WTC11 (cell line): ENCODE measurements around the gene IFT88. TPM values are rescaled to one million over a fixed set of nuclear protein-coding genes. Genes with fewer than 3 reads are reported as not detected.

Experiments
- ATAC-seq: fragments of 200-7000 bp; cut with Tn5 transposase; 2 replicates; pipeline ENCODE4 v1.10.0; 2021; ENCODE audit warnings: mild to moderate bottlenecking, moderate library complexity
- CTCF ChIA-PET: fragments of 300-600 bp; sonication (Branson Sonifier 250); formaldehyde crosslinking; loops from one replicate; lab custom pipeline; 2021; ENCODE audit warnings: antibody characterized with exemption; lab: Charles Lee
- POLR2A ChIA-PET: fragments of 350-600 bp; sonication (Branson Sonifier 250); formaldehyde crosslinking; loops from one replicate; lab custom pipeline; 2021; ENCODE audit warnings: antibody characterized with exemption; lab: Charles Lee
- DNase-seq: peaks from one replicate; pipeline ENCODE4 v3.0.0; 2021; ENCODE audit warnings: low spot score
- H3K27ac Mint-ChIP-seq: 2 replicates; pipeline ENCODE4 v1.8.0; 2021; ENCODE audit warnings: mixed read lengths
- H3K27me3 Mint-ChIP-seq: 2 replicates; pipeline ENCODE4 v1.8.0; 2021; ENCODE audit warnings: low read depth, mild to moderate bottlenecking, moderate library complexity, mixed read lengths
- H3K36me3 Mint-ChIP-seq: 2 replicates; pipeline ENCODE4 v1.8.0; 2021; ENCODE audit warnings: mixed read lengths
- H3K4me1 Mint-ChIP-seq: 2 replicates; pipeline ENCODE4 v1.8.0; 2022; ENCODE audit warnings: mixed read lengths
- H3K4me3 Mint-ChIP-seq: 2 replicates; pipeline ENCODE4 v1.8.0; 2021; ENCODE audit warnings: mild to moderate bottlenecking, moderate library complexity, mixed read lengths
- H3K9me3 Mint-ChIP-seq: 2 replicates; pipeline ENCODE4 v1.8.0; 2021; ENCODE audit warnings: mixed read lengths
- ATF6 ChIP-seq: sonication (generic); formaldehyde crosslinking; IDR thresholded peaks from 2 replicates; pipeline ENCODE4 v1.8.1; 2023; ENCODE audit warnings: mild to moderate bottlenecking, missing genetic modification reagents
- ESRRA ChIP-seq: sonication (generic); formaldehyde crosslinking; IDR thresholded peaks from 2 replicates; pipeline ENCODE4 v1.8.1; 2022; ENCODE audit warnings: mild to moderate bottlenecking, missing genetic modification reagents, borderline replicate concordance
- FOXJ3 ChIP-seq: sonication (generic); formaldehyde crosslinking; IDR thresholded peaks from 2 replicates; pipeline ENCODE4 v1.9.0; 2021; ENCODE audit warnings: missing genetic modification reagents, mild to moderate bottlenecking, borderline replicate concordance
- FOXP4 ChIP-seq: sonication (generic); formaldehyde crosslinking; IDR thresholded peaks from 2 replicates; pipeline ENCODE4 v1.8.0; 2022; ENCODE audit warnings: mild to moderate bottlenecking, missing genetic modification reagents
- HMGXB4 ChIP-seq: sonication (generic); formaldehyde crosslinking; IDR thresholded peaks from 2 replicates; pipeline ENCODE4 v1.8.1; 2023; ENCODE audit warnings: mild to moderate bottlenecking, moderate library complexity, missing genetic modification reagents
- JAZF1 ChIP-seq: fragments of 250-450 bp; sonication (Bioruptor Pico); IDR thresholded peaks from 2 replicates; pipeline ENCODE4 v1.9.0; 2021; ENCODE audit warnings: moderate library complexity, mild to moderate bottlenecking, inconsistent platforms
- MLX ChIP-seq: sonication (generic); formaldehyde crosslinking; IDR thresholded peaks from 2 replicates; pipeline ENCODE4 v1.8.1; 2023; ENCODE audit warnings: mild to moderate bottlenecking, missing genetic modification reagents, moderate library complexity
- PREB ChIP-seq: sonication (generic); formaldehyde crosslinking; IDR thresholded peaks from 2 replicates; pipeline ENCODE4 v1.8.1; 2022; ENCODE audit warnings: mild to moderate bottlenecking, missing genetic modification reagents, moderate library complexity, borderline replicate concordance
- SMAD4 ChIP-seq: sonication (generic); formaldehyde crosslinking; IDR thresholded peaks from 2 replicates; pipeline ENCODE4 v1.8.0; 2022; ENCODE audit warnings: mild to moderate bottlenecking, missing genetic modification reagents
- ZBTB21 ChIP-seq: sonication (generic); formaldehyde crosslinking; IDR thresholded peaks from 2 replicates; pipeline ENCODE4 v1.8.1; 2023; ENCODE audit warnings: mild to moderate bottlenecking, missing genetic modification reagents, borderline replicate concordance
- ZNF512 ChIP-seq: sonication (generic); formaldehyde crosslinking; IDR thresholded peaks from 2 replicates; pipeline ENCODE4 v1.8.1; 2022; ENCODE audit warnings: missing genetic modification reagents, borderline replicate concordance
- ZNF532 ChIP-seq: fragments of 250-450 bp; sonication (Bioruptor Pico); IDR thresholded peaks from 2 replicates; pipeline ENCODE4 v1.9.0; 2021; ENCODE audit warnings: mild to moderate bottlenecking, borderline replicate concordance
- total RNA-seq: library from RNA; stranded (reverse); gene quantifications from 3 replicates; pipeline ENCODE4 v1.2.3, GENCODE V29; 2021

The IFT88 gene
- total RNA-seq, 1 experiment from 2014 or later: 6.5 TPM

GRCh38 chr13:20711301-20712044 is 144.5 kb downstream of the IFT88 start (continued):
- TF ChIP-seq ZNF532 (CRISPR knock-in tag) (no peak), FOXJ3 (CRISPR knock-in tag) (no peak), PREB (CRISPR knock-in tag) (no peak), FOXP4 (CRISPR knock-in tag) (no peak), SMAD4 (CRISPR knock-in tag) (no peak)

- H3K4me1 Mint-ChIP-seq: peaks cover 31% of the 10 kb centered on the region
- no peak overlapping the region for H3K27ac Mint-ChIP-seq
- ATAC-seq (peak; percentile 25), DNase-seq (no peak)
- no peaks in the 10 kb centered on the region for H3K9me3 Mint-ChIP-seq
- ChIA-PET CTCF (no interaction called here), POLR2A (no interaction called here)
- H3K4me3 Mint-ChIP-seq: peak overlapping the region; percentile 65
- TF ChIP-seq ZNF512 (peak; percentile 39; the same call in 1 of the 2 replicates), JAZF1 (CRISPR knock-in tag) (no peak)
- peaks cover 16% of the 10 kb centered on the region for H3K27me3 Mint-ChIP-seq
- H3K36me3 Mint-ChIP-seq: no peaks in the 10 kb centered on the region
These were observed 146.0 kb downstream of the IFT88 start for GRCh38 chr13:20713014-20713376.

GRCh38 chr13:20713751-20714150 is 146.8 kb downstream of the IFT88 start:
- Mint-ChIP-seq H3K36me3 (no peaks in the 10 kb centered on the region), H3K27ac (no peak overlapping the region), H3K9me3 (no peaks in the 10 kb centered on the region), H3K4me1 (peaks cover 31% of the 10 kb centered on the region), H3K4me3 (peak overlapping the region; percentile 65; the same call in 1 of the 2 replicates), H3K27me3 (peaks cover 16% of the 10 kb centered on the region)
- DNase-seq: no peak
- ATAC-seq: no peak
- ChIA-PET CTCF (interaction anchor here (0.6 to 2.7 kb wide), 4 partner anchors 8 to 115 kb away, joined by 4 to 16 read pairs (median 8); partner anchors contain the start of gene IL17D), POLR2A (no interaction called here)
- TF ChIP-seq ZBTB21 (CRISPR knock-in tag) (no peak), MLX (CRISPR knock-in tag) (no peak), ESRRA (no peak), ATF6 (no peak), HMGXB4 (CRISPR knock-in tag) (no peak), ZNF532 (CRISPR knock-in tag) (no peak)
